Sigmoid colon (tissue), 7 donors: Measurements from ENCODE around the gene IFNAR1. TPM values are rescaled to one million over a fixed set of nuclear protein-coding genes. Genes with fewer than 3 reads are reported as not detected.
"Not testable (repeated sequence)": the region's sequence is repeated elsewhere in the genome, so short reads cannot be mapped to it uniquely, and the experiment has no call there.

Source experiments
- DNase-seq: peaks from one replicate; pipeline ENCODE4 v3.0.0-alpha.2; 2019
- H3K27ac ChIP-seq, 4 donors: fragments of 200-600 bp; sonication (generic); one replicate each; pipeline ENCODE4 v1.5.1; 2016 to 2019; ENCODE audit warnings: mild to moderate bottlenecking in 1 of 4
- H3K27me3 ChIP-seq, 3 donors: fragments of 200-600 bp; sonication (generic); one replicate each; pipeline ENCODE4 v1.5.1; 2019; ENCODE audit warnings: mild to moderate bottlenecking in 1 of 3
- H3K36me3 ChIP-seq, 4 donors: fragments of 200-600 bp; sonication (generic); one replicate each; pipeline ENCODE4 v1.5.1; 2016 to 2019
- H3K4me1 ChIP-seq, 4 donors: fragments of 200-600 bp; sonication (generic); one replicate each; pipeline ENCODE4 v1.5.1; 2017 to 2019
- H3K4me3 ChIP-seq, 4 donors: fragments of 200-600 bp; sonication (generic); one replicate each; pipeline ENCODE4 v1.5.1; 2017 to 2019; ENCODE audit warnings: mild to moderate bottlenecking in 2 of 4, moderate library complexity in 1 of 4
- H3K9me3 ChIP-seq, 4 donors: fragments of 200-600 bp in 3 of 4; sonication (generic) in 3 of 4; one replicate each; pipeline versions ENCODE4 v1.5.1 to v1.6.1; 2013 to 2019
- CTCF ChIP-seq, 4 experiments: fragments of 450-650 bp in 3 of 4; fragments of 200-600 bp in 1 of 4; IDR thresholded peaks; one replicate each; pipeline ENCODE4 v1.5.1; 2016 to 2019; ENCODE audit warnings: antibody characterized with exemption in 4 of 4, mild to moderate bottlenecking in 3 of 4, moderate library complexity in 2 of 4
- EP300 ChIP-seq, 4 donors: sonication (generic); formaldehyde crosslinking; IDR thresholded peaks; one replicate each; pipeline ENCODE4 v1.6.1; 2017; ENCODE audit warnings: antibody characterized with exemption in 4 of 4
- POLR2A ChIP-seq, 2 donors: fragments of 450-650 bp; IDR thresholded peaks; one replicate each; pipeline ENCODE4 v1.6.1; 2016; ENCODE audit warnings: antibody characterized with exemption in 2 of 2, mild to moderate bottlenecking in 2 of 2, moderate library complexity in 2 of 2
- POLR2AphosphoS5 ChIP-seq, 4 donors: sonication (generic); formaldehyde crosslinking; IDR thresholded peaks; one replicate each; pipeline ENCODE4 v1.6.1; 2017; ENCODE audit warnings: antibody characterized with exemption in 4 of 4
- whole genome bisulfite sequencing, 2 donors: extraction: QIAGEN DNeasy Blood & Tissue Kit; methylation state at CpG; one replicate each; pipeline ENCODE4 v1.1.7; 2013; 5-methylcytosine and 5-hydroxymethylcytosine counted together
- intact Hi-C: fragments of 100-400 bp; cut with DNase I; formaldehyde crosslinking; loops from one replicate; pipeline ENCODE4 v1.15.1; 2023
- polyA plus RNA-seq, 3 donors: library from polyadenylated mRNA; stranded (reverse); fragments of 200-250 nt; gene quantifications; one replicate each; pipeline ENCODE4 v1.2.3, GENCODE V29; 2013
- total RNA-seq, 4 donors: library from RNA; depleted of rRNA; stranded (reverse); fragments of >200 nt; gene quantifications; one replicate each; pipeline ENCODE4 v1.1.0, GENCODE V29; 2016
- donor health status: healthy with polysubstance abuse.
- donor health status: Bipolar disorder and iron deficiency.
- donor health status: healthy.

The IFNAR1 gene
- total and polyA plus RNA-seq, 7 donors: 6.6 to 32.6 (median 25.5) TPM

GRCh38 chr21:33360281-33360680, 35.5 kb downstream of the IFNAR1 start:
- Histone ChIP-seq H3K36me3 (peaks cover 0 to 20% (median 9%) of the 10 kb centered on the region in 4 donors), H3K4me3 (no peak overlapping the region), H3K27me3 (no peaks in the 10 kb centered on the region), H3K27ac (peak overlapping the region in 3 of 4 donors; percentile 4 to 55 (median 33)), H3K4me1 (peaks cover 0 to 19% (median 12%) of the 10 kb centered on the region in 4 donors), H3K9me3 (no peaks in the 10 kb centered on the region)
- DNase-seq: no peak
- 76 to 78% methylated on average over 6 of the region's 6 CpGs for WGBS, 2 donors
- intact Hi-C loops: loop anchor here (2.0 to 5.0 kb wide), 2 partner anchors 85 to 163 kb away; no protein-coding TSS in a partner anchor
- TF ChIP-seq POLR2AphosphoS5 (IDR thresholded peaks at IDR 0.05) (no peak), CTCF (IDR thresholded peaks at IDR 0.05) (no peak), EP300 (IDR thresholded peaks at IDR 0.05) (no peak), POLR2A (IDR thresholded peaks at IDR 0.05) (no peak)

GRCh38 chr21:33360881-33361602, 36.3 kb downstream of the IFNAR1 start:
- H3K4me1 ChIP-seq: peaks cover 0 to 19% (median 12%) of the 10 kb centered on the region in 4 donors
- H3K4me3 ChIP-seq: no peak overlapping the region
- WGBS, 2 donors: 3 to 19% methylated on average over 14 of the region's 14 CpGs
- H3K27ac ChIP-seq: peak overlapping the region; percentile 4 to 55 (median 36)
- H3K36me3 ChIP-seq: peaks cover 0 to 12% (median 1%) of the 10 kb centered on the region in 4 donors
- no peaks in the 10 kb centered on the region for H3K27me3 ChIP-seq
- TF ChIP-seq CTCF (IDR thresholded peaks at IDR 0.05) (peak; percentile 61 to 83 (median 80)), POLR2AphosphoS5 (IDR thresholded peaks at IDR 0.05) (no peak)
- intact Hi-C loops: loop anchor here (2.0 to 5.0 kb wide), 2 partner anchors 84 to 164 kb away; no protein-coding TSS in a partner anchor
- peak; percentile 80 for DNase-seq
- H3K9me3 ChIP-seq: no peaks in the 10 kb centered on the region

- Histone ChIP-seq H3K9me3 (peaks cover 0 to 4% (median 3%) of the 10 kb centered on the region in 4 donors), H3K36me3 (peaks cover 0 to 2% (median 0%) of the 10 kb centered on the region in 4 donors), H3K27ac (peak overlapping the region in 1 of 4 donors; percentile 13), H3K27me3 (no peaks in the 10 kb centered on the region), H3K4me3 (no peak overlapping the region), H3K4me1 (peaks cover 0 to 19% (median 12%) of the 10 kb centered on the region in 4 donors)
- DNase-seq: no peak
- peak in 3 of 4 donors; percentile 64 to 74 (median 65) for TF ChIP-seq POLR2AphosphoS5 (IDR thresholded peaks at IDR 0.05)
- peak in 1 of 2 donors; percentile 40 for TF ChIP-seq POLR2A (IDR thresholded peaks at IDR 0.05)
- TF ChIP-seq EP300 (IDR thresholded peaks at IDR 0.05): no peak
- 38% methylated on average over 12 of the region's 12 CpGs for WGBS, 2 donors
- intact Hi-C loops: loop anchor here (5.0 kb wide), 1 partner anchor 165 kb away; no protein-coding TSS in a partner anchor
Measured at GRCh38 chr21:33362044-33362555, 37.3 kb downstream of the IFNAR1 start.

GRCh38 chr21:33363911-33364609, 39.3 kb downstream of the IFNAR1 start:
- H3K9me3 ChIP-seq: peaks cover 0 to 11% (median 9%) of the 10 kb centered on the region in 4 donors
- not testable (repeated sequence) for H3K36me3 ChIP-seq, H3K4me3 ChIP-seq, H3K27me3 ChIP-seq, H3K27ac ChIP-seq, DNase-seq
- peaks cover 0 to 19% (median 12%) of the 10 kb centered on the region in 4 donors for H3K4me1 ChIP-seq
- 46 to 69% methylated on average over 10 of the region's 10 CpGs for WGBS, 2 donors
- intact Hi-C loops: loop anchor here (5.0 kb wide), 1 partner anchor 167 kb away; no protein-coding TSS in a partner anchor
- TF ChIP-seq POLR2AphosphoS5 (IDR thresholded peaks at IDR 0.05): peak in 1 of 4 donors; percentile 17

- peaks cover 0 to 11% (median 9%) of the 10 kb centered on the region in 4 donors for H3K9me3 ChIP-seq
- intact Hi-C loops: loop anchor here (5.0 kb wide), 1 partner anchor 168 kb away; no protein-coding TSS in a partner anchor
- H3K27me3 ChIP-seq: no peaks in the 10 kb centered on the region
- H3K4me3 ChIP-seq: no peak overlapping the region
- WGBS, 2 donors: 87 to 93% methylated on average over 5 of the region's 5 CpGs
- H3K27ac ChIP-seq: no peak overlapping the region
- TF ChIP-seq POLR2A (IDR thresholded peaks at IDR 0.05): no peak
- TF ChIP-seq EP300 (IDR thresholded peaks at IDR 0.05): no peak
- TF ChIP-seq POLR2AphosphoS5 (IDR thresholded peaks at IDR 0.05): no peak
- no peak for TF ChIP-seq CTCF (IDR thresholded peaks at IDR 0.05)
- DNase-seq: no peak
- peaks cover 0 to 19% (median 12%) of the 10 kb centered on the region in 4 donors for H3K4me1 ChIP-seq
- no peaks in the 10 kb centered on the region for H3K36me3 ChIP-seq
Measured at GRCh38 chr21:33364830-33365229, 40.1 kb downstream of the IFNAR1 start.
